Transverse colon (tissue), 3 donors: Measurements from ENCODE around the gene ACTN4.

Experiments used
- EP300 ChIP-seq: sonication (generic); formaldehyde crosslinking; IDR thresholded peaks from one replicate; pipeline ENCODE4 v1.6.1; 2017; ENCODE audit warnings: antibody characterized with exemption, low read depth
- POLR2A ChIP-seq: fragments of 450-650 bp; IDR thresholded peaks from one replicate; pipeline ENCODE4 v1.6.1; 2016; ENCODE audit warnings: antibody characterized with exemption, mild to moderate bottlenecking, moderate library complexity
- TF ChIP-seq, protein P1 (sequence below), 5 experiments: fragments of 200-600 bp in 3 of 5; fragments of 450-650 bp in 2 of 5; sonication (generic) in 3 of 5; IDR thresholded peaks; 1 replicate in 2 of 5; 2 replicates in 3 of 5; pipeline ENCODE4 v1.5.1; 2016 to 2017; ENCODE audit warnings: antibody characterized with exemption in 5 of 5, inconsistent platforms in 3 of 5, mild to moderate bottlenecking in 2 of 5, moderate library complexity in 1 of 5

DNA sequence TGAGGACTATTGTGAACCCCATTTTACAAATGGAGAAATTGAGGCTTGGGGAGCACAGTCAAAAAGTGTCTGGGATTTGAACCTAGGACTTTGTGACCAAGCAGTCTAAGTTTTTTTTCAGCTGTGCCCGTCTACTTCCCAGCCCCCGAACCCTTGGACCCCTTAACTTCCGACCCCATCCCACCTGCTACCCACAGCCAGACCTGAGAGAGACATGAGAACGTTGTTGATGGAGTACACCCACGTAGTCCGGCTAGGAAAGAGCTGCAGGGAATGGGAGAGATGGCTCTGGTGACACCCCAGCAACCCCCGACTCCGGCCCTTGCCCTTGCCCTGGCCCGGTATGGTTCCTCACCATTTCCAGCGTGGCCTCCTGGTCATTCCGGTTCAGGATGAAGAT, 47.7 kb upstream of the ACTN4 start:
- TF ChIP-seq, protein P1, sequence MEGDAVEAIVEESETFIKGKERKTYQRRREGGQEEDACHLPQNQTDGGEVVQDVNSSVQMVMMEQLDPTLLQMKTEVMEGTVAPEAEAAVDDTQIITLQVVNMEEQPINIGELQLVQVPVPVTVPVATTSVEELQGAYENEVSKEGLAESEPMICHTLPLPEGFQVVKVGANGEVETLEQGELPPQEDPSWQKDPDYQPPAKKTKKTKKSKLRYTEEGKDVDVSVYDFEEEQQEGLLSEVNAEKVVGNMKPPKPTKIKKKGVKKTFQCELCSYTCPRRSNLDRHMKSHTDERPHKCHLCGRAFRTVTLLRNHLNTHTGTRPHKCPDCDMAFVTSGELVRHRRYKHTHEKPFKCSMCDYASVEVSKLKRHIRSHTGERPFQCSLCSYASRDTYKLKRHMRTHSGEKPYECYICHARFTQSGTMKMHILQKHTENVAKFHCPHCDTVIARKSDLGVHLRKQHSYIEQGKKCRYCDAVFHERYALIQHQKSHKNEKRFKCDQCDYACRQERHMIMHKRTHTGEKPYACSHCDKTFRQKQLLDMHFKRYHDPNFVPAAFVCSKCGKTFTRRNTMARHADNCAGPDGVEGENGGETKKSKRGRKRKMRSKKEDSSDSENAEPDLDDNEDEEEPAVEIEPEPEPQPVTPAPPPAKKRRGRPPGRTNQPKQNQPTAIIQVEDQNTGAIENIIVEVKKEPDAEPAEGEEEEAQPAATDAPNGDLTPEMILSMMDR (IDR thresholded peaks at IDR 0.05) = no peak
- no peak for TF ChIP-seq POLR2A
- no peak for TF ChIP-seq EP300
